ENCODE measurements around the gene PLXNA4. TPM values are rescaled to one million over a fixed set of nuclear protein-coding genes. Genes with fewer than 3 reads are reported as not detected.

PLXNA4 gene
- total RNA-seq, 1 experiment from 2014 or later, result 0.81 TPM

DNA sequence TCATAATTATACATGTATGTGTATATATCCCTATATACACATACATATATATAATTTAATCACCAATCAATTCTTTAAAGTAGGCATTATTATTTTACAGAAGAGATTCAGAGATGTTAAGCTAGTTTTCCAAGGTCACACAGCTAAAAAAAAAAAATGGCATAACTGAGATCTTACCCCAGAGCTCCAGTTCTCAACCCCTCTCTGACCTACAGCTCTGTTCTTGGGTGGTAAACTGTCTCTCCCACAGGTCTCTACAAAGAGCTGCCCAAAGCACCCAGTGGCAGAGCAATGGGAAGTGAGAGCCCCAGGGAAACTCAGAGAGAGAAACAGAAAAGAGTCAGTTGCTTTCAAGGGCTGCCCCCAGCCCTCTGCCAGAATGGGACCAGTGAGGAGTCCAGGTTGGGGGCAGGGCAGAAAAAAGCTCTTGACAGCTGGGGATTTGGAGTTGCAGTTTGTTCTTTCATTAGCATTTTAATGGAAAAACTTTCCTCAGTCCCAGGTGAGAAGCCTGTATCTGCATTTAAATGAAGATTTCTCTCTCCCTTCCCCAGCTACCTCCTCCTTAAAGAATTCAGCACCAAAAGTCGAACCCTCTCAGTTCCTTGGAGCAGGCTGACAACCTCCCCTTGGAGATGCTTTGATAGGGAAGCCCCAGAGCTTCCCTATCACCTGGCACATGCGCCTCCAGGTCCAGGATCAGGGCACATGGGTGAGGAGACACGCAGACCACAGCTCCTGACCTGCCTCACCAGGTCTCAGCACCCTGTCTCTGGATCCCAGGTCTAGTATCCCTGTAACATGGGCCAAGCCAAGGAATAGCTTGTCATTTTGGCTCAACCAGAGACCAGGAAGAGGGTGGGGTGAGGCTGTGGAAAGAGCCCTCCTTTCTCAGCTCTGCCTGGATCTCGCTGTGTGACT is 388.1 kb downstream of the PLXNA4 start:
- peaks cover 18% of the 10 kb centered on the region for H3K9me3 Mint-ChIP-seq
- H3K4me3 Mint-ChIP-seq, result peak overlapping the region; percentile 39
- no peak for TF ChIP-seq NR2C2 (CRISPR knock-in tag; IDR thresholded peaks at IDR 0.05)
- no peak for TF ChIP-seq ZNF416 (CRISPR knock-in tag; IDR thresholded peaks at IDR 0.05)
- no peak for TF ChIP-seq HMGA2 (CRISPR knock-in tag; IDR thresholded peaks at IDR 0.05)
- 0 out of 2 replicates have a peak, but pooled peaks have one; percentile 32 for TF ChIP-seq FOXK1 (CRISPR knock-in tag; IDR thresholded peaks at IDR 0.05)
- no peak for TF ChIP-seq GRHL2 (CRISPR knock-in tag; IDR thresholded peaks at IDR 0.05; ENCODE audit: insufficient replicate concordance, severe bottlenecking)
- TF ChIP-seq, protein P1, sequence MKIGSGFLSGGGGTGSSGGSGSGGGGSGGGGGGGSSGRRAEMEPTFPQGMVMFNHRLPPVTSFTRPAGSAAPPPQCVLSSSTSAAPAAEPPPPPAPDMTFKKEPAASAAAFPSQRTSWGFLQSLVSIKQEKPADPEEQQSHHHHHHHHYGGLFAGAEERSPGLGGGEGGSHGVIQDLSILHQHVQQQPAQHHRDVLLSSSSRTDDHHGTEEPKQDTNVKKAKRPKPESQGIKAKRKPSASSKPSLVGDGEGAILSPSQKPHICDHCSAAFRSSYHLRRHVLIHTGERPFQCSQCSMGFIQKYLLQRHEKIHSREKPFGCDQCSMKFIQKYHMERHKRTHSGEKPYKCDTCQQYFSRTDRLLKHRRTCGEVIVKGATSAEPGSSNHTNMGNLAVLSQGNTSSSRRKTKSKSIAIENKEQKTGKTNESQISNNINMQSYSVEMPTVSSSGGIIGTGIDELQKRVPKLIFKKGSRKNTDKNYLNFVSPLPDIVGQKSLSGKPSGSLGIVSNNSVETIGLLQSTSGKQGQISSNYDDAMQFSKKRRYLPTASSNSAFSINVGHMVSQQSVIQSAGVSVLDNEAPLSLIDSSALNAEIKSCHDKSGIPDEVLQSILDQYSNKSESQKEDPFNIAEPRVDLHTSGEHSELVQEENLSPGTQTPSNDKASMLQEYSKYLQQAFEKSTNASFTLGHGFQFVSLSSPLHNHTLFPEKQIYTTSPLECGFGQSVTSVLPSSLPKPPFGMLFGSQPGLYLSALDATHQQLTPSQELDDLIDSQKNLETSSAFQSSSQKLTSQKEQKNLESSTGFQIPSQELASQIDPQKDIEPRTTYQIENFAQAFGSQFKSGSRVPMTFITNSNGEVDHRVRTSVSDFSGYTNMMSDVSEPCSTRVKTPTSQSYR (CRISPR knock-in tag; IDR thresholded peaks at IDR 0.05), result peak; percentile 21; the same call in 1 of the 2 replicates
- TF ChIP-seq FOXP1 (CRISPR knock-in tag; IDR thresholded peaks at IDR 0.05; ENCODE audit: borderline replicate concordance), result 0 out of 2 replicates have a peak, but pooled peaks have one; percentile 27
- peak; percentile 33; the same call in 1 of the 2 replicates for TF ChIP-seq NFE2L1 (CRISPR knock-in tag; IDR thresholded peaks at IDR 0.05)
- TF ChIP-seq MXD4 (CRISPR knock-in tag; IDR thresholded peaks at IDR 0.05; ENCODE audit: borderline replicate concordance), result no peak
- TF ChIP-seq E2F5 (CRISPR knock-in tag; IDR thresholded peaks at IDR 0.05), result no peak
- peak; percentile 82; the same call in 1 of the 2 replicates for TF ChIP-seq ETV6 (CRISPR knock-in tag; IDR thresholded peaks at IDR 0.05)
- TF ChIP-seq, protein P2, sequence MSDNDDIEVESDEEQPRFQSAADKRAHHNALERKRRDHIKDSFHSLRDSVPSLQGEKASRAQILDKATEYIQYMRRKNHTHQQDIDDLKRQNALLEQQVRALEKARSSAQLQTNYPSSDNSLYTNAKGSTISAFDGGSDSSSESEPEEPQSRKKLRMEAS (CRISPR knock-in tag; IDR thresholded peaks at IDR 0.05), result peak; percentile 71; the same call in 1 of the 2 replicates
- peak; percentile 57 for TF ChIP-seq ZNF423 (CRISPR knock-in tag; IDR thresholded peaks at IDR 0.05)
- peak; percentile 80; the same call in 1 of the 2 replicates for TF ChIP-seq GTF2I (CRISPR knock-in tag; conservative IDR thresholded peaks at IDR 0.05)
- no peak for TF ChIP-seq ERG (CRISPR knock-in tag; IDR thresholded peaks at IDR 0.05)
- peak; percentile 66 for TF ChIP-seq SP1 (CRISPR knock-in tag; conservative IDR thresholded peaks at IDR 0.05)
- peak; percentile 76 for DNase-seq (ENCODE audit: low spot score)
- POLR2A ChIA-PET, result interaction anchor here (0.6 to 1.0 kb wide), 6 partner anchors 10 to 1431 kb away, joined by 3 to 5 read pairs (median 3); no protein-coding TSS in a partner anchor
- ATAC-seq, result peak; percentile 94
- H3K27ac Mint-ChIP-seq, result peak overlapping the region; percentile 99
- CTCF ChIA-PET, result interaction anchor here (0.8 to 2.4 kb wide), 12 partner anchors 15 to 499 kb away, joined by 3 to 13 read pairs (median 5); no protein-coding TSS in a partner anchor
- H3K4me1 Mint-ChIP-seq, result peaks cover 59% of the 10 kb centered on the region
- H3K27me3 Mint-ChIP-seq (ENCODE audit: low read depth), result peaks cover 16% of the 10 kb centered on the region
- H3K36me3 Mint-ChIP-seq, result peaks cover 21% of the 10 kb centered on the region

- peaks cover 16% of the 10 kb centered on the region for H3K27me3 Mint-ChIP-seq (ENCODE audit: low read depth)
- DNase-seq (ENCODE audit: low spot score), result no peak
- ChIA-PET POLR2A (interaction anchor here (0.6 to 0.7 kb wide), 2 partner anchors 12 to 599 kb away, joined by 3 read pairs; no protein-coding TSS in a partner anchor), CTCF (interaction anchor here (1.5 to 2.4 kb wide), 2 partner anchors 65 to 242 kb away, joined by 7 to 8 read pairs; no protein-coding TSS in a partner anchor)
- peak overlapping the region; percentile 9; the same call in 1 of the 2 replicates for H3K27ac Mint-ChIP-seq
- peaks cover 59% of the 10 kb centered on the region for H3K4me1 Mint-ChIP-seq
- TF ChIP-seq, protein P2 (CRISPR knock-in tag; IDR thresholded peaks at IDR 0.05), result no peak
- TF ChIP-seq NR3C1 (CRISPR knock-in tag; conservative IDR thresholded peaks at IDR 0.05; ENCODE audit: low read depth), result no peak
- TF ChIP-seq HMGA2 (CRISPR knock-in tag; IDR thresholded peaks at IDR 0.05), result no peak
- H3K36me3 Mint-ChIP-seq, result peaks cover 21% of the 10 kb centered on the region
- no peak overlapping the region for H3K4me3 Mint-ChIP-seq
- ATAC-seq, result no peak
- H3K9me3 Mint-ChIP-seq, result peaks cover 18% of the 10 kb centered on the region
Measured at GRCh38 chr7:132187391-132187790, 388.9 kb downstream of the PLXNA4 start.

All from WTC11 (cell line).